HCT116 (cell line): ENCODE data around the gene TMTC2. TPM values are rescaled to one million over a fixed set of nuclear protein-coding genes. Genes with fewer than 3 reads are reported as not detected.

Experiments used
- ATAC-seq: fragments of 200-7000 bp; cut with Tn5 transposase; 2 replicates; pipeline ENCODE4 v1.9.1; 2020; ENCODE audit warnings: mild to moderate bottlenecking, moderate library complexity
- BruUV-seq: library from RNA; stranded (reverse); fragments of 400-500 nt; replicated peaks from 2 replicates; lab custom pipeline; 2021; lab: Mats Ljungman, UMichigan
- CTCF ChIA-PET: fragments of 300-600 bp; sonication (Branson Sonifier 250); formaldehyde crosslinking; loops from one replicate; lab custom pipeline; 2021; ENCODE audit warnings: antibody characterized with exemption; lab: Charles Lee
- POLR2A ChIA-PET: fragments of 300-600, 350-600 bp; sonication (Branson Sonifier 250); formaldehyde crosslinking; loops from one replicate; lab custom pipeline; 2021; ENCODE audit warnings: antibody characterized with exemption; lab: Charles Lee
- RAD21 ChIA-PET, 2 experiments: fragments of 300-600 bp; sonication (Branson Sonifier 250); formaldehyde crosslinking; loops; one replicate each; lab custom pipeline; 2023; ENCODE audit warnings: low total read pairs in 2 of 2; ENCODE audit not compliant: uncharacterized antibody in 2 of 2, unreplicated experiment in 2 of 2, low non-redundant PET in 1 of 2; lab: Charles Lee
- DNase-seq: peaks from one replicate; pipeline ENCODE4 v3.0.0-alpha.2; 2010; ENCODE audit warnings: low read depth, low spot score
- H2AFZ ChIP-seq: fragments of 200-600 bp; shearing (Covaris generic), sonication (generic); 2 replicates; pipeline ENCODE4 v1.6.1; 2017; ENCODE audit warnings: low read depth, mixed run types, mixed read lengths, antibody characterized with exemption, low read length; ENCODE audit not compliant: poor library complexity, severe bottlenecking
- H3K27ac ChIP-seq: 2 replicates; pipeline ENCODE4 v1.5.1; 2012; ENCODE audit warnings: low read depth, low read length
- H3K27me3 ChIP-seq: fragments of 200-600 bp; sonication (generic); 2 replicates; pipeline ENCODE4 v1.6.1; 2016; ENCODE audit warnings: mixed run types, low read length, mixed read lengths; ENCODE audit not compliant: insufficient read depth
- H3K36me3 ChIP-seq, 2 experiments: fragments of 200-500 bp in 1 of 2; fragments of 200-600 bp in 1 of 2; sonication (Bioruptor generic) in 1 of 2; sonication (generic) in 1 of 2; 2 replicates each; pipeline versions ENCODE4 v1.5.1 to v1.6.1; 2014 to 2016; ENCODE audit warnings: low read length in 2 of 2, inconsistent platforms in 1 of 2, mixed read lengths in 1 of 2, mixed run types in 1 of 2; ENCODE audit not compliant: insufficient read depth in 2 of 2, control insufficient read depth in 1 of 2
- H3K4me1 ChIP-seq, 2 experiments: fragments of 200-600 bp in 1 of 2; sonication (generic) in 1 of 2; 2 replicates each; pipeline versions ENCODE4 v1.5.1 to v1.6.1; 2012 to 2017; ENCODE audit warnings: low read length in 2 of 2, inconsistent platforms in 1 of 2, mild to moderate bottlenecking in 1 of 2, mixed read lengths in 1 of 2, mixed run types in 1 of 2, moderate library complexity in 1 of 2; ENCODE audit not compliant: insufficient read depth in 2 of 2, control insufficient read depth in 1 of 2
- H3K4me2 ChIP-seq: fragments of 200-600 bp; sonication (generic); 2 replicates; pipeline ENCODE4 v1.6.1; 2017; ENCODE audit warnings: mixed run types, low read length, mixed read lengths
- H3K4me3 ChIP-seq, 2 experiments: fragments of 200-600 bp in 1 of 2; sonication (generic) in 1 of 2; replicated peaks in 1 of 2; 2 replicates each; pipeline ENCODE4 v1.5.1; 2011 to 2016; ENCODE audit warnings: low read length in 2 of 2, control low read depth in 1 of 2, low read depth in 1 of 2, mild to moderate bottlenecking in 1 of 2, mixed read lengths in 1 of 2, mixed run types in 1 of 2
- H3K79me2 ChIP-seq: fragments of 200-600 bp; sonication (generic); 2 replicates; pipeline ENCODE4 v1.6.1; 2017; ENCODE audit warnings: mild to moderate bottlenecking, mixed run types, low read length, moderate library complexity, mixed read lengths; ENCODE audit not compliant: insufficient read depth
- H3K9ac ChIP-seq: fragments of 200-600 bp; sonication (generic); 2 replicates; pipeline ENCODE4 v1.6.1; 2016; ENCODE audit warnings: low read length, mixed read lengths
- H3K9me2 ChIP-seq: fragments of 200-600 bp; sonication (generic), shearing (Covaris generic); 2 replicates; pipeline ENCODE4 v1.6.1; 2017; ENCODE audit warnings: mixed run types, mild to moderate bottlenecking, moderate library complexity; ENCODE audit not compliant: insufficient read depth
- H3K9me3 ChIP-seq, 2 experiments: fragments of 200-500 bp in 1 of 2; fragments of 200-600 bp in 1 of 2; sonication (Bioruptor generic) in 1 of 2; sonication (generic) in 1 of 2; 2 replicates each; pipeline ENCODE4 v1.6.1; 2014 to 2017; ENCODE audit warnings: low read length in 2 of 2, mixed read lengths in 2 of 2, inconsistent platforms in 1 of 2, low read depth in 1 of 2, mild to moderate bottlenecking in 1 of 2, mixed run types in 1 of 2, moderate library complexity in 1 of 2; ENCODE audit not compliant: control insufficient read depth in 1 of 2, insufficient read depth in 1 of 2
- H4K20me1 ChIP-seq: fragments of 200-600 bp; sonication (generic), shearing (Covaris generic); 2 replicates; pipeline ENCODE4 v1.6.1; 2017; ENCODE audit warnings: mixed run types, mild to moderate bottlenecking, moderate library complexity; ENCODE audit not compliant: insufficient read depth
- CBX3 ChIP-seq: IDR thresholded peaks from 2 replicates; pipeline ENCODE4 v1.6.1; 2012; ENCODE audit warnings: low read depth
- CEBPB ChIP-seq: IDR thresholded peaks from 2 replicates; pipeline ENCODE4 v1.6.1; 2012; ENCODE audit warnings: low read depth
- EGR1 ChIP-seq: IDR thresholded peaks from 2 replicates; pipeline ENCODE4 v1.6.1; 2012; ENCODE audit warnings: low read depth
- EZH2 ChIP-seq: fragments of 200-600 bp; sonication (generic); IDR thresholded peaks from 2 replicates; pipeline ENCODE4 v1.6.1; 2017; ENCODE audit warnings: antibody characterized with exemption, mixed run types
- POLR2AphosphoS5 ChIP-seq: IDR thresholded peaks from 2 replicates; pipeline ENCODE4 v1.6.1; 2011; ENCODE audit warnings: mild to moderate bottlenecking, low read depth, low read length, moderate library complexity
- SIN3A ChIP-seq: IDR thresholded peaks from 2 replicates; pipeline ENCODE4 v1.6.1; 2012; ENCODE audit warnings: low read depth
- TCF7L2 ChIP-seq: IDR thresholded peaks from 2 replicates; pipeline ENCODE4 v1.7.0; 2011; ENCODE audit warnings: borderline replicate concordance, inconsistent platforms; ENCODE audit not compliant: insufficient read depth, insufficient read length; ENCODE audit errors: extremely low read depth
- ZFX ChIP-seq: fragments of 450-650 bp; IDR thresholded peaks from 2 replicates; pipeline ENCODE4 v1.6.1; 2017
- ZNF274 ChIP-seq: fragments of 200-500 bp; sonication (Bioruptor generic); IDR thresholded peaks from 2 replicates; pipeline ENCODE4 v1.6.1; 2014; ENCODE audit warnings: mild to moderate bottlenecking, low read depth, low read length, inconsistent platforms
- intact Hi-C: fragments of 100-400 bp; cut with micrococcal nuclease; formaldehyde crosslinking; loops from 2 replicates; pipeline ENCODE4 v1.10.0; 2022
- total RNA-seq: library from RNA; stranded (reverse); gene quantifications from one replicate; pipeline ENCODE4 v1.2.1, GENCODE V29; 2021; ENCODE audit not compliant: unreplicated experiment
- TF ChIP-seq, protein P1 (sequence below), 3 experiments: fragments of 200-600 bp in 1 of 3; sonication (generic) in 1 of 3; IDR thresholded peaks in 2 of 3; conservative IDR thresholded peaks in 1 of 3; 2 replicates each; pipeline ENCODE4 v1.5.1; 2012 to 2017; ENCODE audit warnings: low read depth in 2 of 3, low read length in 2 of 3, antibody characterized with exemption in 1 of 3, borderline replicate concordance in 1 of 3, control low read depth in 1 of 3, mild to moderate bottlenecking in 1 of 3, mixed read lengths in 1 of 3, mixed run types in 1 of 3, moderate library complexity in 1 of 3; ENCODE audit not compliant: insufficient read depth in 1 of 3
- TF ChIP-seq, protein P2 (sequence below): IDR thresholded peaks from 2 replicates; pipeline ENCODE4 v1.6.1; 2012
- TF ChIP-seq, protein P3 (sequence below): IDR thresholded peaks from 2 replicates; pipeline ENCODE4 v1.6.1; 2011; ENCODE audit warnings: mild to moderate bottlenecking, low read length, moderate library complexity; ENCODE audit not compliant: insufficient replicate concordance; ENCODE audit errors: extremely low read depth
- TF ChIP-seq, protein P4 (sequence below): IDR thresholded peaks from 2 replicates; pipeline ENCODE4 v1.6.1; 2012

The TMTC2 gene
- total RNA-seq, 1 experiment from 2014 or later: 11.5 TPM

DNA sequence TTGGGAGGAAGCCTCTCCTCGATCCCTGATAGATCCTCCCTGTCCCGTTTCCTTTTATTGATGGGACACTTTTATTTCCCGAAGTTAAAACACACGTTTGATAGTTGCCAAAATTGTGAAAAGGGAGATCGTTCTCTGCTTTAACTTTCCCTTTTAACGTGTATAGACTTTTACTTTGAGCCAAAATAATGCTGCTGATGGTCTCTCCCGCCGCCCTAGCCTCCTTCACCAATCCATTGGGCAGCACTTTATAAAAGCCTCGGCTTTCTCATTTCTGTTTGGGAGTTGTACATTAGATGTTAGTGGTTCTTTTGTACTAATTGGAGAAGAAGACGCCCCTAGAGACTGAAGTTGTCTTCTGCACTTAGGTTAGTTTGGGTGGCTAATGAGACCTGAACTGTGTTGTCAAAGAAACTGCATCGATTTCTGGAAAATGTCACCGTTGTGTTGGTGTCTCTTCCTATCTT, 1.4 kb downstream of the TMTC2 start:
- ATAC-seq (no peak), DNase-seq (no peak)
- peak overlapping the region; percentile 55 for H3K9ac ChIP-seq
- peak overlapping the region; percentile 62 for H2AFZ ChIP-seq
- H3K9me3 ChIP-seq: no peaks in the 10 kb centered on the region
- ChIA-PET CTCF (no interaction called here), POLR2A (no interaction called here), RAD21 (no interaction called here)
- no TSS peak for BruUV-seq
- H3K36me3 ChIP-seq: no peaks in the 10 kb centered on the region
- H3K9me2 ChIP-seq: no peaks in the 10 kb centered on the region
- intact Hi-C loops: loop anchor here (5.0 to 10.0 kb wide), 4 partner anchors 306 to 1707 kb away; no protein-coding TSS in a partner anchor
- no peaks in the 10 kb centered on the region for H4K20me1 ChIP-seq
- TF ChIP-seq, protein P1, sequence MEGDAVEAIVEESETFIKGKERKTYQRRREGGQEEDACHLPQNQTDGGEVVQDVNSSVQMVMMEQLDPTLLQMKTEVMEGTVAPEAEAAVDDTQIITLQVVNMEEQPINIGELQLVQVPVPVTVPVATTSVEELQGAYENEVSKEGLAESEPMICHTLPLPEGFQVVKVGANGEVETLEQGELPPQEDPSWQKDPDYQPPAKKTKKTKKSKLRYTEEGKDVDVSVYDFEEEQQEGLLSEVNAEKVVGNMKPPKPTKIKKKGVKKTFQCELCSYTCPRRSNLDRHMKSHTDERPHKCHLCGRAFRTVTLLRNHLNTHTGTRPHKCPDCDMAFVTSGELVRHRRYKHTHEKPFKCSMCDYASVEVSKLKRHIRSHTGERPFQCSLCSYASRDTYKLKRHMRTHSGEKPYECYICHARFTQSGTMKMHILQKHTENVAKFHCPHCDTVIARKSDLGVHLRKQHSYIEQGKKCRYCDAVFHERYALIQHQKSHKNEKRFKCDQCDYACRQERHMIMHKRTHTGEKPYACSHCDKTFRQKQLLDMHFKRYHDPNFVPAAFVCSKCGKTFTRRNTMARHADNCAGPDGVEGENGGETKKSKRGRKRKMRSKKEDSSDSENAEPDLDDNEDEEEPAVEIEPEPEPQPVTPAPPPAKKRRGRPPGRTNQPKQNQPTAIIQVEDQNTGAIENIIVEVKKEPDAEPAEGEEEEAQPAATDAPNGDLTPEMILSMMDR (IDR thresholded peaks at IDR 0.05 in 2 of 3, conservative IDR thresholded peaks at IDR 0.05 in 1 of 3; ENCODE audit: borderline replicate concordance in 1 of 3, insufficient read depth in 1 of 3, low read depth in 2 of 3, low read length in 2 of 3): peak in 2 of 3 experiments; percentile 9 to 10; a peak in 1 of 6 replicates
- TF ChIP-seq, protein P2, sequence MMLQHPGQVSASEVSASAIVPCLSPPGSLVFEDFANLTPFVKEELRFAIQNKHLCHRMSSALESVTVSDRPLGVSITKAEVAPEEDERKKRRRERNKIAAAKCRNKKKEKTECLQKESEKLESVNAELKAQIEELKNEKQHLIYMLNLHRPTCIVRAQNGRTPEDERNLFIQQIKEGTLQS: no peak
- H3K27ac ChIP-seq: no peak overlapping the region
- no peaks in the 10 kb centered on the region for H3K79me2 ChIP-seq
- H3K4me3 ChIP-seq: peak overlapping the region; percentile 68 to 69
- H3K4me2 ChIP-seq: peak overlapping the region; percentile 88
- peaks cover 4 to 18% of the 10 kb centered on the region in 2 experiments; a peak in 3 of 4 replicates for H3K4me1 ChIP-seq
- no peaks in the 10 kb centered on the region for H3K27me3 ChIP-seq

DNA sequence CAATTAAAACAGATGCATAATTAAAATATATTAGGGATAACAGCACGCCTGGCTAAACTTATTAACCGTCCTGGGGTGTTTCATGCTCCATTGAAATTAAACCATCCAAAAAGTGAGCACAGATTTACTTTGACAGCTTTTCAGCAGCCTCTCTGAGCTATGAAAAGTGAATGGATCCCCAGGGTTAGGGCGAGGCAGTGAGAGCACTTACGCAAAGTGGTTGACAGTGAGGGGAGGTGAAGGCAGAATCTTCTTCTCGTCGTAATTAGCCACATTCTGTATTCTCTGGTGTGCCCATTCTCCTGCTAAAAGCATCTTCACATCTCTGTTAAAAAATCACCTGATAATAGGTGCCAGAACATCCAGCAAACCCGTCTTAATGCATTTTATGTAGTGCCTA, 1.9 kb downstream of the TMTC2 start:
- Histone ChIP-seq H3K4me2 (peak overlapping the region; percentile 88), H3K4me1 (peaks cover 4 to 18% of the 10 kb centered on the region in 2 experiments; a peak in 3 of 4 replicates), H2AFZ (no peak overlapping the region), H3K9me3 (no peaks in the 10 kb centered on the region), H3K9ac (no peak overlapping the region), H3K27ac (no peak overlapping the region), H3K27me3 (no peaks in the 10 kb centered on the region), H3K4me3 (peak overlapping the region in 1 of 2 experiments; percentile 68; a peak in 3 of 4 replicates), H3K79me2 (no peaks in the 10 kb centered on the region), H3K9me2 (no peaks in the 10 kb centered on the region), H4K20me1 (no peaks in the 10 kb centered on the region), H3K36me3 (no peaks in the 10 kb centered on the region)
- ATAC-seq (no peak), DNase-seq (no peak)
- intact Hi-C loops: loop anchor here (5.0 to 10.0 kb wide), 4 partner anchors 306 to 1706 kb away; no protein-coding TSS in a partner anchor
- TF ChIP-seq EGR1 (no peak), SIN3A (no peak), ZFX (no peak), CEBPB (no peak), TCF7L2 (no peak), CBX3 (no peak), POLR2AphosphoS5 (no peak), EZH2 (no peak), ZNF274 (no peak)
- TF ChIP-seq, protein P3, sequence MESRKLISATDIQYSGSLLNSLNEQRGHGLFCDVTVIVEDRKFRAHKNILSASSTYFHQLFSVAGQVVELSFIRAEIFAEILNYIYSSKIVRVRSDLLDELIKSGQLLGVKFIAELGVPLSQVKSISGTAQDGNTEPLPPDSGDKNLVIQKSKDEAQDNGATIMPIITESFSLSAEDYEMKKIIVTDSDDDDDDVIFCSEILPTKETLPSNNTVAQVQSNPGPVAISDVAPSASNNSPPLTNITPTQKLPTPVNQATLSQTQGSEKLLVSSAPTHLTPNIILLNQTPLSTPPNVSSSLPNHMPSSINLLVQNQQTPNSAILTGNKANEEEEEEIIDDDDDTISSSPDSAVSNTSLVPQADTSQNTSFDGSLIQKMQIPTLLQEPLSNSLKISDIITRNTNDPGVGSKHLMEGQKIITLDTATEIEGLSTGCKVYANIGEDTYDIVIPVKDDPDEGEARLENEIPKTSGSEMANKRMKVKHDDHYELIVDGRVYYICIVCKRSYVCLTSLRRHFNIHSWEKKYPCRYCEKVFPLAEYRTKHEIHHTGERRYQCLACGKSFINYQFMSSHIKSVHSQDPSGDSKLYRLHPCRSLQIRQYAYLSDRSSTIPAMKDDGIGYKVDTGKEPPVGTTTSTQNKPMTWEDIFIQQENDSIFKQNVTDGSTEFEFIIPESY: no peak
- TF ChIP-seq, protein P4, sequence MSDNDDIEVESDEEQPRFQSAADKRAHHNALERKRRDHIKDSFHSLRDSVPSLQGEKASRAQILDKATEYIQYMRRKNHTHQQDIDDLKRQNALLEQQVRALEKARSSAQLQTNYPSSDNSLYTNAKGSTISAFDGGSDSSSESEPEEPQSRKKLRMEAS: no peak
- CTCF ChIA-PET: no interaction called here
- RAD21 ChIA-PET: no interaction called here
- TSS peak; percentile 41 for BruUV-seq
- POLR2A ChIA-PET: no interaction called here
